SU-DHL-6 (cell line): ENCODE measurements around the gene TRUB1.

Experiments used
- H2AFZ ChIP-seq: fragments of 200-600 bp; sonication (generic); 2 replicates; pipeline ENCODE4 v1.6.1; 2014; ENCODE audit warnings: low read depth, mild to moderate bottlenecking, moderate library complexity, mixed read lengths, antibody characterized with exemption, low read length; ENCODE audit not compliant: severe bottlenecking
- H3F3A ChIP-seq: fragments of 200-600 bp; shearing (Covaris generic); 2 replicates; pipeline ENCODE4 v1.6.0; 2016; ENCODE audit warnings: antibody characterized with exemption, mild to moderate bottlenecking; ENCODE audit not compliant: insufficient read depth
- H3K27ac ChIP-seq: fragments of 200-600 bp; sonication (generic); 2 replicates; pipeline ENCODE4 v1.5.1; 2016; ENCODE audit warnings: low read depth, mild to moderate bottlenecking, low read length, moderate library complexity, mixed read lengths
- H3K27me3 ChIP-seq: fragments of 200-600 bp; sonication (generic), shearing (Covaris generic); 2 replicates; pipeline ENCODE4 v1.6.0; 2014; ENCODE audit warnings: mild to moderate bottlenecking, low read length
- H3K36me3 ChIP-seq: fragments of 200-600 bp; sonication (generic); 2 replicates; pipeline ENCODE4 v1.6.1; 2014; ENCODE audit warnings: mild to moderate bottlenecking, low read length, mixed read lengths
- H3K4me2 ChIP-seq: fragments of 300-600, 200-600 bp; shearing (Covaris generic), sonication (generic); 2 replicates; pipeline ENCODE4 v1.6.0; 2014; ENCODE audit warnings: low read length, low read depth, mild to moderate bottlenecking; ENCODE audit not compliant: poor library complexity, severe bottlenecking
- H3K4me3 ChIP-seq: fragments of 200-600 bp; sonication (generic); 2 replicates; pipeline ENCODE4 v1.5.1; 2014; ENCODE audit warnings: antibody characterized with exemption, low read length, mild to moderate bottlenecking, mixed read lengths; ENCODE audit not compliant: insufficient read depth, poor library complexity, severe bottlenecking
- H3K79me2 ChIP-seq: fragments of 200-600 bp; sonication (generic); 2 replicates; pipeline ENCODE4 v1.6.1; 2014; ENCODE audit warnings: mild to moderate bottlenecking, low read length, moderate library complexity; ENCODE audit not compliant: insufficient read depth
- H3K9ac ChIP-seq: fragments of 200-600 bp; sonication (generic); 2 replicates; pipeline ENCODE4 v1.7.0; 2014; ENCODE audit warnings: mild to moderate bottlenecking, low read length
- H3K9me2 ChIP-seq: fragments of 200-600 bp; sonication (generic); replicated peaks from 2 replicates; pipeline ENCODE4 v1.6.1; 2014; ENCODE audit warnings: low read length; ENCODE audit not compliant: insufficient read depth
- H3K9me3 ChIP-seq: fragments of 200-600 bp; sonication (generic); 2 replicates; pipeline ENCODE4 v1.6.1; 2014; ENCODE audit warnings: low read length, mixed read lengths; ENCODE audit not compliant: insufficient read depth
- H4K20me1 ChIP-seq: fragments of 200-600 bp; sonication (generic); 2 replicates; pipeline ENCODE4 v1.6.1; 2014; ENCODE audit warnings: low read depth, mild to moderate bottlenecking, antibody characterized with exemption, low read length, moderate library complexity, mixed read lengths
- EZH2phosphoT487 ChIP-seq: fragments of 200-600 bp; sonication (generic), shearing (Covaris generic); conservative IDR thresholded peaks from 2 replicates; pipeline ENCODE4 v1.6.1; 2018; ENCODE audit warnings: mild to moderate bottlenecking, antibody characterized with exemption, low read length, moderate library complexity, mixed read lengths
- TF ChIP-seq, protein P1 (sequence below): fragments of 200-600 bp; sonication (generic); IDR thresholded peaks from one replicate; pipeline ENCODE4 v1.5.1; 2017; ENCODE audit warnings: antibody characterized with exemption, mild to moderate bottlenecking, low read length, moderate library complexity; ENCODE audit not compliant: insufficient read depth, poor library complexity, severe bottlenecking

The TRUB1 gene

DNA sequence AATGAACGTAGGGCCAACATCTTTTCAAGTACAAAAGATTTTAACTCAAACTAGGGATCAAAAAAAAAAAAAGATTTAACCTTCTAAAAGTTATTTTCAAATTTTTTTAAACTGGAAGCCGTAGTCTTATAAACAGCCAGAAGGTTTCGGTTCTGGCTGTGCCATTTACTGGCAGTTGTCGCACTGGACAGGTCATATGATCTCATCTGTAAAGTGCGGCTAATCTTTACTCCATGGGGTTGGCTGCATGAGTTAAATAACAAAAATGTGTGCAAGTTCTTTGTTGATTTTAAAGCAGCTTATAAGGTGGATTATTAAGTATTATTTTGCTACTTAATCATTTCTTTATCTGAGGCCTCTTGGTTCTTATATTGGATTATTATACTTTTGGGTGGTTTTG lies 36.6 kb downstream of the TRUB1 start:
- no peak overlapping the region for H2AFZ ChIP-seq
- peaks cover 2% of the 10 kb centered on the region; the same call in 1 of the 2 replicates for H3K36me3 ChIP-seq
- H3K27ac ChIP-seq: no peak overlapping the region
- no peak overlapping the region for H3K4me2 ChIP-seq
- no peaks in the 10 kb centered on the region for H3K9me2 ChIP-seq
- H3K27me3 ChIP-seq: no peaks in the 10 kb centered on the region
- no peaks in the 10 kb centered on the region for H4K20me1 ChIP-seq
- H3K9me3 ChIP-seq: no peaks in the 10 kb centered on the region
- H3K9ac ChIP-seq: no peak overlapping the region
- TF ChIP-seq EZH2phosphoT487: no peak
- TF ChIP-seq, protein P1, sequence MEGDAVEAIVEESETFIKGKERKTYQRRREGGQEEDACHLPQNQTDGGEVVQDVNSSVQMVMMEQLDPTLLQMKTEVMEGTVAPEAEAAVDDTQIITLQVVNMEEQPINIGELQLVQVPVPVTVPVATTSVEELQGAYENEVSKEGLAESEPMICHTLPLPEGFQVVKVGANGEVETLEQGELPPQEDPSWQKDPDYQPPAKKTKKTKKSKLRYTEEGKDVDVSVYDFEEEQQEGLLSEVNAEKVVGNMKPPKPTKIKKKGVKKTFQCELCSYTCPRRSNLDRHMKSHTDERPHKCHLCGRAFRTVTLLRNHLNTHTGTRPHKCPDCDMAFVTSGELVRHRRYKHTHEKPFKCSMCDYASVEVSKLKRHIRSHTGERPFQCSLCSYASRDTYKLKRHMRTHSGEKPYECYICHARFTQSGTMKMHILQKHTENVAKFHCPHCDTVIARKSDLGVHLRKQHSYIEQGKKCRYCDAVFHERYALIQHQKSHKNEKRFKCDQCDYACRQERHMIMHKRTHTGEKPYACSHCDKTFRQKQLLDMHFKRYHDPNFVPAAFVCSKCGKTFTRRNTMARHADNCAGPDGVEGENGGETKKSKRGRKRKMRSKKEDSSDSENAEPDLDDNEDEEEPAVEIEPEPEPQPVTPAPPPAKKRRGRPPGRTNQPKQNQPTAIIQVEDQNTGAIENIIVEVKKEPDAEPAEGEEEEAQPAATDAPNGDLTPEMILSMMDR: no peak
- H3K79me2 ChIP-seq: no peaks in the 10 kb centered on the region
- H3F3A ChIP-seq: no peaks in the 10 kb centered on the region
- no peak overlapping the region for H3K4me3 ChIP-seq

DNA sequence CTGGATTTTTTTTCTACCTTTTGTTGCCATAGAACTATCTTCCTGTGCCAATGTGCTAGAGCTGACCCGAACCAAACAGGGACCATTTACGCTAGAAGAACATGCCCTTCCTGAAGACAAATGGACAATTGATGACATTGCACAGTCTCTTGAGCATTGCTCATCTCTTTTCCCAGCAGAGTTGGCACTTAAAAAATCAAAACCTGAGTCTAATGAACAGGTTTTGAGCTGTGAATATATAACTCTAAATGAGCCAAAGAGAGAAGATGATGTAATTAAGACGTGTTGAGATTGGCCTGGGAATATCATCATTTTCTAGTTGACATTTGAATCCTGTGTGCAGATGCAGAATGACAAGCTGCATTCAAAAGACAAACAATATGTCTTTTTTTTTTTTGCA lies 37.1 kb downstream of the TRUB1 start:
- Histone ChIP-seq H3K4me3 (no peak overlapping the region), H3K9me2 (no peaks in the 10 kb centered on the region), H3K9me3 (no peaks in the 10 kb centered on the region), H3K9ac (no peak overlapping the region), H3K27ac (no peak overlapping the region), H3F3A (no peaks in the 10 kb centered on the region), H4K20me1 (no peaks in the 10 kb centered on the region), H3K36me3 (peaks cover 2% of the 10 kb centered on the region; the same call in 1 of the 2 replicates), H2AFZ (no peak overlapping the region), H3K79me2 (no peaks in the 10 kb centered on the region), H3K27me3 (no peaks in the 10 kb centered on the region), H3K4me2 (no peak overlapping the region)
- TF ChIP-seq, protein P1: no peak
- TF ChIP-seq EZH2phosphoT487: no peak

DNA sequence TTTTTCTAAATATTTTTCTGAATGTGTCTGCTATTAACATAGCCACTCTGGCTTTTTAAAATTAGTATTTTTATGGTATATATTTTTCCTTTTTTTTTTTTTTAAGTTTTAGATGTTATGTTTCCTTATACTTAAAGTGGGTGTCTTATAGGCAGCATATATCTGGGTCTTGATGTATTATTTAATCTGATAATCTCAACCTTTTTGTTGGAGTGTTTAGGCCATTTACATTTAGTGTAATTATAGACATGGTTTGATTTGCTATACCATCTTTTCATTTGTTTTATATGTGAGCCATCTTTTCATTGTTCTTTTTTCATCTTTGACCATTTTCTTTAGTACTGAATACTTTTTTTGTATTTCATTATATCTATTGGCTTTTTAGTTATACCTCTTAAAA lies 45.0 kb downstream of the TRUB1 start:
- Histone ChIP-seq H3K4me3 (no peak overlapping the region), H3K4me2 (no peak overlapping the region), H3K9me3 (peaks cover 11% of the 10 kb centered on the region; the same call in 1 of the 2 replicates), H4K20me1 (no peaks in the 10 kb centered on the region), H3K27me3 (no peaks in the 10 kb centered on the region), H2AFZ (no peak overlapping the region), H3K9me2 (no peaks in the 10 kb centered on the region), H3K79me2 (no peaks in the 10 kb centered on the region), H3F3A (no peaks in the 10 kb centered on the region), H3K36me3 (peaks cover 23% of the 10 kb centered on the region), H3K9ac (no peak overlapping the region), H3K27ac (no peak overlapping the region)
- TF ChIP-seq EZH2phosphoT487: no peak
- TF ChIP-seq, protein P1: no peak
